Measurements from ENCODE around the gene RNF141. TPM values are rescaled to one million over a fixed set of nuclear protein-coding genes. Genes with fewer than 3 reads are reported as not detected.
A peak's percentile ranks its signal among the peaks of the same experiment; 100 is the strongest.

The RNF141 gene
- total and polyA plus RNA-seq, 2 of the 13 experiments (the other 11 are each of a cell fraction or from before 2014, with no cell fraction given): 9.3 to 22.4 TPM

DNA sequence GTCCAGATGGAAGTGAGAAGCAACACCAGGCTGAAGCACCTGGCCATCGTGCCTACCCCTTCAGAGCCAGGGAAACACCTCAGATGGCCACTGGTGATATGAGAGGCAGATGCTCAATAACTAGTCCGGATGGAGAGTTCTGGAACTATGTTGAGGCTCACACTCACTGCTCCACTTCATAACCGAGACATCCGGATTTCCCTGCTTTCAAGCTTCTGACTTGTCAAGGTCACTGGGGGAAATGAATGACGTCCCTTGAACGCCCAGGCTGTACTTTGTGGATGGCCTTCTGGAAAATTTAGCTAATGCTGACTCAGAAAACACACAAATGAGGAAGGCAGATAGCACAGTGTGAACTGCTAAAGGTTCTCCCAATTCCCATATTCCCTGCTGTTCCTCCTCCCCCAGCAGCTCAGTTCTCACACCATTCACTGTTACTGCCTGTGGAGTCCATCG is 27.5 kb upstream of the RNF141 start, which contains the start of gene LYVE1 (continued):
- TF ChIP-seq MAFF (IDR thresholded peaks at IDR 0.05; ENCODE audit: low read depth, low read length) (peak; percentile 88), ZFAT (CRISPR knock-in tag; conservative IDR thresholded peaks at IDR 0.05) (no peak), MAFK (conservative IDR thresholded peaks at IDR 0.05 in 1 of 2, IDR thresholded peaks at IDR 0.05 in 1 of 2; ENCODE audit: low read length in 2 of 2) (peak; percentile 82 to 88), HNRNPL (IDR thresholded peaks at IDR 0.05; ENCODE audit: low read depth, low read length) (no peak), POGK (CRISPR knock-in tag; conservative IDR thresholded peaks at IDR 0.05) (no peak), GATAD2A (CRISPR knock-in tag; IDR thresholded peaks at IDR 0.05) (0 out of 2 replicates have a peak, but pooled peaks have one; percentile 28), RFXAP (CRISPR knock-in tag; IDR thresholded peaks at IDR 0.05; ENCODE audit: borderline replicate concordance) (no peak), HNF4G (IDR thresholded peaks at IDR 0.05; ENCODE audit: borderline replicate concordance, low read depth, low read length) (no peak), HNF4G (CRISPR knock-in tag; IDR thresholded peaks at IDR 0.05; ENCODE audit: borderline replicate concordance, low read depth) (no peak), ZNF20 (CRISPR knock-in tag; IDR thresholded peaks at IDR 0.05) (no peak)

GRCh38 chr11:10567446-10567845 is 26.5 kb upstream of the RNF141 start:
- CTCF ChIA-PET (ENCODE audit: low intra/inter-chr PET ratio, low total read pairs): no interaction called here
- Histone ChIP-seq H3K79me2 (ENCODE audit: insufficient read depth, low read length) (no peaks in the 10 kb centered on the region), H3K9me3 (ENCODE audit: low read length) (no peaks in the 10 kb centered on the region), H3K36me3 (replicated peaks in 1 of 2; ENCODE audit: control insufficient read depth in 1 of 2, insufficient read depth in 2 of 2, low read length in 2 of 2) (no peaks in the 10 kb centered on the region), H3K4me1 (ENCODE audit: insufficient read depth, low read length) (peaks cover 11% of the 10 kb centered on the region), H3K27ac (ENCODE audit: extremely low read length, insufficient read depth, low read length) (no peak overlapping the region), H3K4me2 (ENCODE audit: low read depth, low read length) (no peak overlapping the region), H3K9ac (ENCODE audit: insufficient read depth, low read depth, low read length) (no peak overlapping the region), H3K27me3 (ENCODE audit: control insufficient read depth in 1 of 2, insufficient read depth in 2 of 2, low read length in 2 of 2) (peaks cover 1 to 15% of the 10 kb centered on the region in 2 experiments; a peak in 2 of 5 replicates), H3K4me3 (replicated peaks in 1 of 3; ENCODE audit: insufficient read depth in 1 of 3, low read depth in 2 of 3, low read length in 3 of 3) (no peak overlapping the region), H4K20me1 (ENCODE audit: insufficient read depth, low read length) (no peaks in the 10 kb centered on the region), H2AFZ (ENCODE audit: low read length) (no peak overlapping the region)
- FAIRE-seq: no peak
- POLR2A ChIA-PET: interaction anchor here (1.6 kb wide), 1 partner anchor 27 kb away, joined by 4 read pairs; the partner anchor contains the start of gene RNF141
- TF ChIP-seq ZNF562 (CRISPR knock-in tag; IDR thresholded peaks at IDR 0.05; ENCODE audit: borderline replicate concordance) (no peak), MAFF (IDR thresholded peaks at IDR 0.05; ENCODE audit: low read depth, low read length) (peak; percentile 34; the same call in 1 of the 2 replicates), ATF2 (CRISPR knock-in tag; IDR thresholded peaks at IDR 0.05) (no peak), MAFK (conservative IDR thresholded peaks at IDR 0.05 in 1 of 2, IDR thresholded peaks at IDR 0.05 in 1 of 2; ENCODE audit: low read length in 2 of 2) (peak; percentile 40 to 58; a peak in 2 of 4 replicates)
- TF ChIP-seq, protein P1, sequence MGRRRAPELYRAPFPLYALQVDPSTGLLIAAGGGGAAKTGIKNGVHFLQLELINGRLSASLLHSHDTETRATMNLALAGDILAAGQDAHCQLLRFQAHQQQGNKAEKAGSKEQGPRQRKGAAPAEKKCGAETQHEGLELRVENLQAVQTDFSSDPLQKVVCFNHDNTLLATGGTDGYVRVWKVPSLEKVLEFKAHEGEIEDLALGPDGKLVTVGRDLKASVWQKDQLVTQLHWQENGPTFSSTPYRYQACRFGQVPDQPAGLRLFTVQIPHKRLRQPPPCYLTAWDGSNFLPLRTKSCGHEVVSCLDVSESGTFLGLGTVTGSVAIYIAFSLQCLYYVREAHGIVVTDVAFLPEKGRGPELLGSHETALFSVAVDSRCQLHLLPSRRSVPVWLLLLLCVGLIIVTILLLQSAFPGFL (CRISPR knock-in tag; IDR thresholded peaks at IDR 0.05): no peak
- DNase-seq (ENCODE audit: low spot score): no peak
- in situ Hi-C loops (cut with HindIII; ENCODE audit: extremely low pct_ligation_motif_present, low pct_unique_long_range_greater_than_20kb) (no loop called here), intact Hi-C loops (cut with micrococcal nuclease; ENCODE audit: unreplicated experiment) (no loop called here)
- no peak for ATAC-seq
- 85% methylated on average over 2 of the region's 2 CpGs for WGBS (ENCODE audit: low lambda C conversion rate)
- BruUV-seq (replicated peaks): no TSS peak
